Natural killer cell (primary cell): ENCODE measurements around the gene HYAL3. TPM values are rescaled to one million over a fixed set of nuclear protein-coding genes. Genes with fewer than 3 reads are reported as not detected.

Experiments used
- ATAC-seq, 3 donors: fragments of 150-1000 bp in 2 of 3; fragments of 200-7000 bp in 1 of 3; cut with Tn5 transposase; 1 replicate in 1 of 3; 2 replicates in 2 of 3; pipeline ENCODE4 v1.10.0; 2021; ENCODE audit warnings: mild to moderate bottlenecking in 2 of 3, moderate library complexity in 2 of 3
- DNase-seq, 2 donors: peaks; one replicate each; pipeline versions ENCODE4 v3.0.0 to v3.0.0-alpha.2; 2013 to 2021; ENCODE audit warnings: mixed read lengths in 1 of 2
- H3K27ac ChIP-seq: one replicate; pipeline ENCODE4 v1.5.1; 2013; ENCODE audit warnings: mild to moderate bottlenecking, low read length
- H3K27me3 ChIP-seq: one replicate; pipeline ENCODE4 v1.6.1; 2013; ENCODE audit warnings: low read length; ENCODE audit not compliant: control insufficient read depth, insufficient read depth
- H3K36me3 ChIP-seq: one replicate; pipeline ENCODE4 v1.6.1; 2013; ENCODE audit warnings: low read length; ENCODE audit not compliant: control insufficient read depth, insufficient read depth
- H3K4me1 ChIP-seq: one replicate; pipeline ENCODE4 v1.6.1; 2013; ENCODE audit warnings: low read length; ENCODE audit not compliant: control insufficient read depth, insufficient read depth
- H3K4me3 ChIP-seq: one replicate; pipeline ENCODE4 v1.5.1; 2013; ENCODE audit warnings: low read length
- H3K9me3 ChIP-seq: one replicate; pipeline ENCODE4 v1.6.1; 2013; ENCODE audit warnings: low read length; ENCODE audit not compliant: control insufficient read depth, insufficient read depth
- H3K27ac Mint-ChIP-seq, 2 donors: one replicate each; pipeline ENCODE4 v1.8.0; 2022; ENCODE audit warnings: mild to moderate bottlenecking in 2 of 2, mixed read lengths in 2 of 2, moderate library complexity in 1 of 2
- H3K27me3 Mint-ChIP-seq, 2 donors: one replicate each; pipeline ENCODE4 v1.8.0; 2022; ENCODE audit warnings: low read depth in 2 of 2, mixed read lengths in 2 of 2
- H3K36me3 Mint-ChIP-seq: one replicate; pipeline ENCODE4 v1.8.0; 2022; ENCODE audit warnings: mixed read lengths
- H3K4me1 Mint-ChIP-seq, 2 donors: one replicate each; pipeline ENCODE4 v1.8.0; 2022; ENCODE audit warnings: mixed read lengths in 2 of 2
- H3K4me3 Mint-ChIP-seq: one replicate; pipeline ENCODE4 v1.8.0; 2022; ENCODE audit warnings: mild to moderate bottlenecking, moderate library complexity, mixed read lengths
- H3K9me3 Mint-ChIP-seq, 2 donors: one replicate each; pipeline ENCODE4 v1.8.0; 2022; ENCODE audit warnings: mixed read lengths in 2 of 2
- CTCF ChIP-seq: fragments of 200-600 bp; IDR thresholded peaks from one replicate; pipeline ENCODE4 v1.8.0; 2022; ENCODE audit warnings: antibody characterized with exemption
- WGBS: methylation state at CpG from one replicate; pipeline ENCODE4 v1.1.7; 2013; ENCODE audit warnings: missing lambda C conversion rate; ENCODE audit not compliant: insufficient coverage; 5-methylcytosine and 5-hydroxymethylcytosine counted together
- intact Hi-C: fragments of 100-400 bp; cut with micrococcal nuclease; formaldehyde crosslinking; loops from one replicate; pipeline ENCODE4 v1.14.2; 2022
- total RNA-seq, 4 donors: library from RNA; stranded (reverse); fragments of 120-200 nt in 1 of 4; gene quantifications; one replicate each; pipeline versions ENCODE4 v1.2.3 to v1.2.4, GENCODE V29; 2013 to 2022

Gene HYAL3
- total RNA-seq, 3 donors from 2014 or later (not counting 1 experiment from before 2014, with no cell fraction given), result 0.93 to 2.0 (median 1.2) TPM

GRCh38 chr3:50336452-50337174 lies 37.4 kb upstream of the HYAL3 start:
- DNase-seq (no peak), ATAC-seq (peak in 2 of 3 donors; percentile 1 to 4)
- Histone ChIP-seq H3K4me3 (peak overlapping the region; percentile 80), H3K9me3 (no peaks in the 10 kb centered on the region), H3K4me1 (peaks cover 74% of the 10 kb centered on the region), H3K27me3 (no peaks in the 10 kb centered on the region), H3K36me3 (peaks cover 21% of the 10 kb centered on the region), H3K27ac (peak overlapping the region; percentile 93)
- H3K36me3 Mint-ChIP-seq, result peaks cover 13% of the 10 kb centered on the region
- peaks cover 57 to 83% of the 10 kb centered on the region in 2 donors for H3K4me1 Mint-ChIP-seq
- intact Hi-C loops, result loop anchor here (2.0 to 5.0 kb wide), 2 partner anchors 16 to 39 kb away; partner anchors contain the start of genes HYAL3 and NAA80
- no peaks in the 10 kb centered on the region for H3K27me3 Mint-ChIP-seq
- WGBS, result 3% methylated on average over 31 of the region's 31 CpGs
- H3K9me3 Mint-ChIP-seq, result no peaks in the 10 kb centered on the region
- peak overlapping the region; percentile 98 for H3K4me3 Mint-ChIP-seq
- H3K27ac Mint-ChIP-seq, result peak overlapping the region; percentile 93 to 96
- TF ChIP-seq CTCF, result no peak

- Mint-ChIP-seq H3K36me3 (peaks cover 9% of the 10 kb centered on the region), H3K4me1 (peaks cover 47 to 66% of the 10 kb centered on the region in 2 donors), H3K4me3 (peak overlapping the region; percentile 63), H3K27me3 (no peaks in the 10 kb centered on the region), H3K27ac (peak overlapping the region; percentile 88 to 93), H3K9me3 (no peaks in the 10 kb centered on the region)
- peaks cover 43% of the 10 kb centered on the region for H3K36me3 ChIP-seq
- no peak for TF ChIP-seq CTCF
- ATAC-seq (no peak), DNase-seq (no peak)
- no peaks in the 10 kb centered on the region for H3K9me3 ChIP-seq
- H3K27ac ChIP-seq, result peak overlapping the region; percentile 69
- 80% methylated on average over 5 of the region's 5 CpGs for WGBS
- intact Hi-C loops, result loop anchor here (5.0 kb wide), 1 partner anchor 37 kb away; the partner anchor contains the start of genes HYAL3 and NAA80
- peaks cover 68% of the 10 kb centered on the region for H3K4me1 ChIP-seq
- no peaks in the 10 kb centered on the region for H3K27me3 ChIP-seq
- H3K4me3 ChIP-seq, result no peak overlapping the region
Observed at GRCh38 chr3:50334339-50335075, 35.3 kb upstream of the HYAL3 start.

- Mint-ChIP-seq H3K27me3 (no peaks in the 10 kb centered on the region), H3K4me1 (peaks cover 40 to 60% of the 10 kb centered on the region in 2 donors), H3K4me3 (peak overlapping the region; percentile 63), H3K27ac (peak overlapping the region; percentile 88 to 93), H3K36me3 (peaks cover 2% of the 10 kb centered on the region), H3K9me3 (no peaks in the 10 kb centered on the region)
- Histone ChIP-seq H3K27me3 (no peaks in the 10 kb centered on the region), H3K36me3 (peaks cover 46% of the 10 kb centered on the region), H3K9me3 (no peaks in the 10 kb centered on the region), H3K4me1 (peaks cover 63% of the 10 kb centered on the region), H3K4me3 (no peak overlapping the region), H3K27ac (peak overlapping the region; percentile 69)
- no peak for ATAC-seq
- intact Hi-C loops, result no loop called here
- TF ChIP-seq CTCF, result no peak
- DNase-seq, result peak in 1 of 2 donors; percentile 76
- 70% methylated on average over 12 of the region's 12 CpGs for WGBS
Observed at GRCh38 chr3:50333744-50334328, 34.6 kb upstream of the HYAL3 start.
